Endothelial cell of umbilical vein (primary cell): Measurements from ENCODE around the gene MTERF4.

Source experiments
- EZH2 ChIP-seq: IDR thresholded peaks from 2 replicates; pipeline ENCODE4 v1.6.1; 2012; ENCODE audit warnings: borderline replicate concordance, low read depth, mild to moderate bottlenecking, moderate library complexity, low read length, inconsistent platforms; ENCODE audit not compliant: severe bottlenecking
- FOS ChIP-seq: IDR thresholded peaks from 2 replicates; pipeline ENCODE4 v1.6.1; 2011; ENCODE audit warnings: mild to moderate bottlenecking, low read length, moderate library complexity, borderline replicate concordance; ENCODE audit not compliant: insufficient read depth
- GATA2 ChIP-seq: IDR thresholded peaks from 2 replicates; pipeline ENCODE4 v1.7.0; 2011; ENCODE audit warnings: low read depth, mild to moderate bottlenecking, moderate library complexity, mixed read lengths, low read length; ENCODE audit not compliant: insufficient read length, insufficient read depth
- JUN ChIP-seq: IDR thresholded peaks from 2 replicates; pipeline ENCODE4 v1.6.1; 2011; ENCODE audit warnings: borderline replicate concordance, low read depth; ENCODE audit not compliant: insufficient read length, insufficient read depth
- MYC ChIP-seq: IDR thresholded peaks from one replicate; pipeline ENCODE4 v1.6.1; 2011; ENCODE audit warnings: mild to moderate bottlenecking, low read depth, low read length
- POLR2A ChIP-seq: IDR thresholded peaks from 2 replicates; pipeline ENCODE4 v1.6.1; 2012; ENCODE audit warnings: low read depth, mild to moderate bottlenecking, control low read depth, low read length
- POLR2AphosphoS5 ChIP-seq: IDR thresholded peaks from 2 replicates; pipeline ENCODE4 v1.6.1; 2012; ENCODE audit warnings: low read depth, mild to moderate bottlenecking, control low read depth, low read length, moderate library complexity; ENCODE audit not compliant: insufficient read depth
- TF ChIP-seq, protein P1 (sequence below), 2 donors: IDR thresholded peaks; 1 replicate in 1 of 2; 2 replicates in 1 of 2; pipeline ENCODE4 v1.5.1; 2011; ENCODE audit warnings: low read length in 2 of 2, mild to moderate bottlenecking in 2 of 2, moderate library complexity in 2 of 2, control low read depth in 1 of 2, inconsistent platforms in 1 of 2, low read depth in 1 of 2; ENCODE audit not compliant: insufficient read depth in 1 of 2; ENCODE audit errors: extremely low read depth in 1 of 2
- TF ChIP-seq, protein P2 (sequence below): IDR thresholded peaks from 2 replicates; pipeline ENCODE4 v1.6.1; 2011; ENCODE audit not compliant: insufficient read depth, insufficient read length

DNA sequence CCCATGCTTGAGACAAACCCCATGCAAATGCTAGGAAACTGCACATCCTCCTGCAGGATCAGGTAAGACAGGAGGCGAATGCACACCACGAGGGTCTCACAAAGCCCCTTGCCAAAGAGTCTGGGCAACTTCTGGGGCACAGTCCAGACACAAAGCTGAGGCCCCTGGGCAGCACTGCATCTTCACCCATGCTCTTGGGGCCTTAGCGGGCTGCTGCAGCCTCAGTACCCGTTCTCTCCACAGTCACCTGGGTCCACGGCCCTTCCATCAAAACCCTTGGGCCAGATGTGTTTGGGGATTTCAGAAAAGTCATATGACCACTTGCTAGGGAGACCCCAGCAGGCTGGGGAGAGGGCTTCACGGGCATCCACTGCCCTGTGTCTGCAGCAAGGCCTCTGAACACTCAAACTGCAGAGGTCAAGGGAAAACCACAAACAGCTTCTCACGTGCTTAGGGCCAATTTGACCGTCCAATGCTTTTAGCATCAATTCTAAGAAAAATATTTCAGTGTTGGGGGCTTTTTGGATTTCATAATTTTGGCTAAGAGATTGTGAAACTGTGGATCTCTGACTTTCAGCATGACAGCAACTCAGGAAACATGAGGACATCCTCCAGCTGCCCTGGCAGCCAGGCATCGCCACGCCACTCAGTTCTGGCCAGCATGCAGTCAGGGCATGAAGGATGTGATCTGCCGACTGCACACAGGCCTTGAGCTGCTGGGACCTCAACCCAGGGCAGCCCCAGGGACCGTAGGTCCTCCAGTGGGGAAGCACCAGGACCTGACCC lies 27.2 kb upstream of the MTERF4 start:
- TF ChIP-seq, protein P1, sequence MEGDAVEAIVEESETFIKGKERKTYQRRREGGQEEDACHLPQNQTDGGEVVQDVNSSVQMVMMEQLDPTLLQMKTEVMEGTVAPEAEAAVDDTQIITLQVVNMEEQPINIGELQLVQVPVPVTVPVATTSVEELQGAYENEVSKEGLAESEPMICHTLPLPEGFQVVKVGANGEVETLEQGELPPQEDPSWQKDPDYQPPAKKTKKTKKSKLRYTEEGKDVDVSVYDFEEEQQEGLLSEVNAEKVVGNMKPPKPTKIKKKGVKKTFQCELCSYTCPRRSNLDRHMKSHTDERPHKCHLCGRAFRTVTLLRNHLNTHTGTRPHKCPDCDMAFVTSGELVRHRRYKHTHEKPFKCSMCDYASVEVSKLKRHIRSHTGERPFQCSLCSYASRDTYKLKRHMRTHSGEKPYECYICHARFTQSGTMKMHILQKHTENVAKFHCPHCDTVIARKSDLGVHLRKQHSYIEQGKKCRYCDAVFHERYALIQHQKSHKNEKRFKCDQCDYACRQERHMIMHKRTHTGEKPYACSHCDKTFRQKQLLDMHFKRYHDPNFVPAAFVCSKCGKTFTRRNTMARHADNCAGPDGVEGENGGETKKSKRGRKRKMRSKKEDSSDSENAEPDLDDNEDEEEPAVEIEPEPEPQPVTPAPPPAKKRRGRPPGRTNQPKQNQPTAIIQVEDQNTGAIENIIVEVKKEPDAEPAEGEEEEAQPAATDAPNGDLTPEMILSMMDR (IDR thresholded peaks at IDR 0.05; ENCODE audit: extremely low read depth in 1 of 2, insufficient read depth in 1 of 2, low read depth in 1 of 2, low read length in 2 of 2): no peak
- no peak for TF ChIP-seq EZH2
- TF ChIP-seq POLR2A: no peak
- TF ChIP-seq JUN: no peak
- no peak for TF ChIP-seq POLR2AphosphoS5
- TF ChIP-seq, protein P2, sequence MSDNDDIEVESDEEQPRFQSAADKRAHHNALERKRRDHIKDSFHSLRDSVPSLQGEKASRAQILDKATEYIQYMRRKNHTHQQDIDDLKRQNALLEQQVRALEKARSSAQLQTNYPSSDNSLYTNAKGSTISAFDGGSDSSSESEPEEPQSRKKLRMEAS: no peak
- TF ChIP-seq GATA2: no peak
- no peak for TF ChIP-seq FOS
- no peak for TF ChIP-seq MYC
